GM12874 (cell line): Measurements from ENCODE around the gene DNAH17.

Experiments
- TF ChIP-seq, protein P1 (sequence below): IDR thresholded peaks from 2 replicates; pipeline ENCODE4 v1.5.1; 2011; ENCODE audit warnings: low read depth, mild to moderate bottlenecking, control low read depth, low read length, moderate library complexity; ENCODE audit not compliant: insufficient read depth

DNAH17 gene

DNA sequence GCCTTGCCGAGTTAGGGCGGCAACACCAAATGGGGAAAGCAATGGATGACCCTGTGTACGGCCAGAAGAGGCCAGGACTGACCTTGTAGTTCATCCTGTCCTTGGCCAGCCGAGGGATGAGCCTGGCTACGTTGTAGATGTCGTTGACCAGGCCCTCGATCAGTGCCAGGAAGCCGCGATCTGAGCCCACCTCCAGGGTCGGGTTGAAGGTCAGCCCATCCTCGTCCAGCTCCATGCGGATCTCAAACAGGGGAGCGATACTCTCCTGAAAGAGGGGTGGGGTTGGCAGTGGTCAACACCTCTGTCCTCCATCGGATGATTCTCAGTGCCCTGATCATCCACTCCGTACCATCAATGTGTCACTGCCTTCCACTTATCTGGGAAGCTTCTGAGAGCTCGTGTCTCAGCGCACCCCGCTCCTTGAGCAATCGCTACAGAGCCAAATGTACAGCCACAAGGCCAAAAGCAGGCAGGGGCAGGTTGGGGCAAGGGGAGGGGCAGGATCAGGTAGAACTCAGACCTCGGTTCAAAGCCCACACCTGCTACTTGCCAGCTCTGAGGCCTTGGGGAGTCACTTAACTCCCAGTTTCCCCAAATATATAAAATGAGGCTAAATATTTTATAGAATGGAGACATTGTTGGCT is 39.9 kb downstream of the DNAH17 start:
- TF ChIP-seq, protein P1, sequence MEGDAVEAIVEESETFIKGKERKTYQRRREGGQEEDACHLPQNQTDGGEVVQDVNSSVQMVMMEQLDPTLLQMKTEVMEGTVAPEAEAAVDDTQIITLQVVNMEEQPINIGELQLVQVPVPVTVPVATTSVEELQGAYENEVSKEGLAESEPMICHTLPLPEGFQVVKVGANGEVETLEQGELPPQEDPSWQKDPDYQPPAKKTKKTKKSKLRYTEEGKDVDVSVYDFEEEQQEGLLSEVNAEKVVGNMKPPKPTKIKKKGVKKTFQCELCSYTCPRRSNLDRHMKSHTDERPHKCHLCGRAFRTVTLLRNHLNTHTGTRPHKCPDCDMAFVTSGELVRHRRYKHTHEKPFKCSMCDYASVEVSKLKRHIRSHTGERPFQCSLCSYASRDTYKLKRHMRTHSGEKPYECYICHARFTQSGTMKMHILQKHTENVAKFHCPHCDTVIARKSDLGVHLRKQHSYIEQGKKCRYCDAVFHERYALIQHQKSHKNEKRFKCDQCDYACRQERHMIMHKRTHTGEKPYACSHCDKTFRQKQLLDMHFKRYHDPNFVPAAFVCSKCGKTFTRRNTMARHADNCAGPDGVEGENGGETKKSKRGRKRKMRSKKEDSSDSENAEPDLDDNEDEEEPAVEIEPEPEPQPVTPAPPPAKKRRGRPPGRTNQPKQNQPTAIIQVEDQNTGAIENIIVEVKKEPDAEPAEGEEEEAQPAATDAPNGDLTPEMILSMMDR, result no peak

DNA sequence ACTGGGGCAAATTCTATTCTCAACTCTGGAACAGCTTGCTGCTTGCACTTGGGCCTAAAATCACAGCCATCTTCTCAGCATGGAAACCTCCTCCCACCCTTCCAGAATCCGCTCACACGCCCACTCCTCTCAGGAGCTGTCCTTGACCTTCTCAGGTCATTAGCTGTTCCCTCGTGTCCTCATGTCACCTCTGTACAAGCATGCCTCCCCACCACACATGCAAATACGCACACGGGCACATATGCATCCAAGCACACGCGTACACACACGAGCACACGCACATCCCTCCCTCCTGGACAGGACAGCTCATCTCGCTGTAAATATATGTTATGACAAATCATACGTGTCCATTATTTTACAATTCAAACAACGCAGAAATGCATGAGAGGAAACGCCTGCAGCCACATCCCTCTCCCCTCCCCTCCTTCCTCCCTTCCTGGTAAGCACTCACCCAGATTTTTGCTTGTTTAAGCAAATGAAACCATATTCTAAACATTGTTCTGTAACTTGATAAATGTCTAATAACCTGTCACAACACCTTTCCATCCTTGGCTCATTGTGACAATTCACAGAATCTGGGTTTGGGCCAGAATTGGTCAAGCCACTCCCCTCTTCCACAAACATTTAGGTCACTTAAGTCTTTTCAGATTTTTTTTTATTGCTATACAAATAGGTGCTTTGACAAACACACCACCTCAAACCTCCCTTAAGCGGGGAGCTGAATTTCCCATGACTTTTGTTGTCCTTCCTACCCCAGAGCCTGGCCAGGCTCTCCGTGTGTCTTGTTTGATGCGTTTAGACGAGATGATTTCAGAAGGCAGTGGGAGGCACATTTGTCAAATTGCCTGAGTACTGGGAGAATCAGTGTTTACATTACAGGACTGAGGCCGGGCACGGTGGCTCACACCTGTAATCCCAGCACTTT is 41.7 kb downstream of the DNAH17 start:
- TF ChIP-seq, protein P1, result no peak

DNA sequence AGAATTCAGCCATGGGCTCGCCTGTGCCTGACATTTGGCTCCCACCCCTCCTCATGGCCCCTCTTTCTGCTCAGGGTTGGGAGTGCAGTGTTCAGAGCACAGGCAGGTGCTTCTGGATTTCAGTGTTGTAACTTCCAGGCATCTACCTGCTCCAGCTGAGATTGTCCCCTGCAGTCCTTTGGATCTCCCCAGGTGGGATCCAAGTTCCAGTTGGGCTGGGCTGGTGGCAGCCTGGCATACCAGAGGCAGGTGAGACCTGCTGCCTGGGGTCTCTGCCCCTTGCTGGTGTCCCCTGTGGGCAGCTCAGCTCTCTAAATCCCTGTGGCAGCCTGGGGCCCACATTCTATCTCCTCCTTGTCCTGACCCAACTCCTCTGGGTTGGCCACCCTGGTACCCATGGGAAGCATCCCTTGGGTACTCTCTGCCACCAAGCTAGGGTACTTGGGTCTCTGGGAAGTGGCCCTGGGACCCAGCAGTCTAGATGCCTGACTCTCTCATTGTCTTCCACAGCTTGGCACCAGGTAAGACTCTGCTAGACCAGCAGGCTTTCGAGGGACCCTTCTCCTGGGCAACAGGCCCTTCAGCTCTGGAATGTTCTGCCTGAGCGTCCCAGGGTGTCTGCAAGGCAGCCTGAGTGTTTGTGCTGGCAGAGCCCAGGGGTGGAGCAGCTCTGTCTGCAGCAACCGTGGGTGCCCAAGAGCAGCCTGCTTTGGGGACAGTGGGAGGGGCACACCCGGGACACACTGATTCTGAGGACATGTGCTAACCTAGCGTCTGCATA is 42.5 kb downstream of the DNAH17 start:
- TF ChIP-seq, protein P1, result no peak

DNA sequence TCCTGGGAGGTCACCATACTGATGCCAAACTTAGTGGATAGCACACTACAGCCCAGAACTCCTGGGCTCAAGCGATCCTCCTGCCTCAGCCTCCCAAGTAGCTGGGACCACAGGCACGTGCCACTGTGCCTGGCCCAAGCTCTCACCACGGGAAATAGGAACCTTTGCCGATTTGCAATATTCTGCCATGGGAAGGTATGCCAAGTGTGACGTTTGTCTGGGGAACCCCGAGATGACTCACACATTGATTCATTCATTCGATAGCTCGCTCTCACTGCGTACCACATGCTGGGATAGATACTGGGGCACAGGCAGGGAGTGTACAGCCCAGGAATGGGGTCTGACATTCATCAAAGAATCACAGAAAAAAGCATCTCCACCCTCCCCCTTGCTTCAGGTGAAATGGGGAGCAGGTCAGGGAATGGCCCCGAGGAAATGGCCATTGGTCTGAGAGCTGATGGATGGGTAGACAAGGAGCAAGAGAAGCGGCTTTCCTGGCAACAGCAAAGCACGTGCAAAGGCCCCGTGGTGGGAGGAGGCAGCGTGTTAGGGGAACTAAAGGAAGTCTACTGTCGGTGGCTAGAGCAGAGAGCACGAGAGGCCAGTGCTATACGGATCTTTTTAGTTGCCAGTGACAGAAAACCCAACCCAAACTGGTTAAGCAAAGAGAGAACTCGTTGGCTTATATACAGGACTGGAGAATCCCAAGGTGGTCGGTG is 44.1 kb downstream of the DNAH17 start:
- TF ChIP-seq, protein P1, result no peak

DNA sequence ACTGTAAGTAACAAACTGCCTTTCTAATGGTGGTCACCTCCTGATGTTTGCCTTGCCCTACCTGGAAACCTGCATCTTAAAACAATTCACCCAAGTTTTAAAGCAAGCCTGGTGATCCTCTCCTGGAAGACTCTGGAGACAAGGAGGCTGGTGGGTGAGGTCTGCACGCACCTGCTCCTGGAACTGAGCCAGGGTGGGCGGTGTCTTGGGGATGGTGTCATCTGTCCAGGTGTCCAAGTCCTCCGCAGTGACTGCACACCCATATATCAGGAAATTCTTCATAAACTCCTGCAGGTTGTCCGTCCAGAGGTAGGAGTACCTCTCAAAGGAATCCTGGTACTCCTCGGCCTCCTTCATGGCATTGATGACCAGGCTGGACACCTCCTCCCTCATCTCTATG is 44.9 kb downstream of the DNAH17 start:
- TF ChIP-seq, protein P1, result no peak

DNA sequence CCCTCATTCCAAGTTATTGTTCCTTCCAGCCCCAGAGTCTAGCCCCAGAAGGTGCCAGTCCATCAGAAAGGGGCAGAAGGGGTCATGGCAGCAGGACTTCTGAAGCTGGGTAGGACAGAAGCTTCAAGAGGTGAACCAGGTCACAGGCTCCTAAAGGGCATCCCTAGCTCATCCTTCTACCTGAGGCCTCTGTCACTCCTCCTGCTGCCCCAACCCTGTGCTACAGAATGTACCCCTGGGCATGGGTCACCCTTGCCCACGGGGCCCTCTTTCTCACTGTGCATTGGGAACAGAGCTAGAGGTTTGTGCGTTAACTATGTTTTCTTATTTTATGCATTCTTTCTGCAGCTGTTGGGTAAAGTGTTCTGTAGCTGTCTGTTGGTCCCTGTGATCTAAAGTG is 46.5 kb downstream of the DNAH17 start:
- TF ChIP-seq, protein P1, result no peak
